HepG2 (cell line): Measurements from ENCODE around the gene FRMD8. TPM values are rescaled to one million over a fixed set of nuclear protein-coding genes. Genes with fewer than 3 reads are reported as not detected.

Experiments
- ATAC-seq: fragments of 200-7000 bp; cut with Tn5 transposase; 3 replicates; pipeline ENCODE4 v1.9.1; 2020; ENCODE audit warnings: mild to moderate bottlenecking, moderate library complexity
- BruUV-seq: library from RNA; stranded (reverse); fragments of 400-500 nt; replicated peaks from 2 replicates; lab custom pipeline; 2021; lab: Mats Ljungman, UMichigan
- CTCF ChIA-PET: fragments of 300-600 bp; formaldehyde crosslinking; extraction: SDS; loops from one replicate; lab custom pipeline; 2021; ENCODE audit warnings: low total read pairs, inconsistent platforms, low intra/inter-chr PET ratio; lab: Yijun Ruan, JAX
- POLR2A ChIA-PET: fragments of 350-600 bp; sonication (Branson Sonifier 250); formaldehyde crosslinking; loops from one replicate; lab custom pipeline; 2020; ENCODE audit warnings: antibody characterized with exemption, inconsistent platforms; lab: Yijun Ruan, JAX
- DNase-seq: peaks from one replicate; pipeline ENCODE4 v3.0.0-alpha.2; 2015; ENCODE audit warnings: low spot score
- FAIRE-seq: peaks from 3 replicates; lab custom pipeline; 2011; peaks lifted over from hg19 to GRCh38; lab: Jason Lieb, UNC
- H2AFZ ChIP-seq: one replicate; pipeline ENCODE4 v1.6.1; 2011; ENCODE audit warnings: low read length, inconsistent platforms
- H3K27ac ChIP-seq: fragments of 300-600 bp; 3 replicates; pipeline ENCODE4 v1.8.0; 2011; ENCODE audit warnings: mixed run types, mild to moderate bottlenecking, mixed read lengths, low read length, inconsistent platforms; ENCODE audit not compliant: insufficient read depth; ENCODE audit errors: extremely low read length
- H3K27me3 ChIP-seq, 2 experiments: fragments of 200-600 bp in 1 of 2; 2 replicates in 1 of 2; 3 replicates in 1 of 2; pipeline versions ENCODE4 v1.6.0 to v1.8.0; 2011; ENCODE audit warnings: low read length in 2 of 2, mild to moderate bottlenecking in 2 of 2, moderate library complexity in 2 of 2, inconsistent platforms in 1 of 2; ENCODE audit not compliant: insufficient read depth in 2 of 2, control insufficient read depth in 1 of 2
- H3K36me3 ChIP-seq, 2 experiments: fragments of 200-600 bp in 1 of 2; replicated peaks in 1 of 2; 2 replicates in 1 of 2; 3 replicates in 1 of 2; pipeline versions ENCODE4 v1.5.1 to v1.8.0; 2011; ENCODE audit warnings: low read length in 2 of 2, inconsistent platforms in 1 of 2; ENCODE audit not compliant: insufficient read depth in 2 of 2, control insufficient read depth in 1 of 2
- H3K4me1 ChIP-seq: 2 replicates; pipeline ENCODE4 v1.5.1; 2012; ENCODE audit warnings: low read length, inconsistent platforms; ENCODE audit not compliant: insufficient read depth
- H3K4me2 ChIP-seq: 2 replicates; pipeline ENCODE4 v1.6.0; 2011; ENCODE audit warnings: low read depth, low read length, inconsistent platforms
- H3K4me3 ChIP-seq, 3 experiments: fragments of 200-600 bp in 1 of 3; sonication (generic), shearing (Covaris generic) in 1 of 3; replicated peaks in 1 of 3; 2 replicates each; pipeline ENCODE4 v1.5.1; 2011 to 2016; ENCODE audit warnings: low read length in 3 of 3, inconsistent platforms in 2 of 3, low read depth in 2 of 3, mild to moderate bottlenecking in 2 of 3, control low read depth in 1 of 3, mixed read lengths in 1 of 3; ENCODE audit not compliant: insufficient read depth in 1 of 3
- H3K79me2 ChIP-seq: one replicate; pipeline ENCODE4 v1.6.1; 2011; ENCODE audit warnings: low read length, inconsistent platforms; ENCODE audit not compliant: insufficient read depth
- H3K9ac ChIP-seq: 2 replicates; pipeline ENCODE4 v1.6.0; 2011; ENCODE audit warnings: mild to moderate bottlenecking, low read depth, low read length, inconsistent platforms; ENCODE audit not compliant: insufficient read depth
- H3K9me3 ChIP-seq: 2 replicates; pipeline ENCODE4 v1.5.1; 2012; ENCODE audit warnings: mild to moderate bottlenecking, low read length
- H4K20me1 ChIP-seq: 2 replicates; pipeline ENCODE4 v1.6.0; 2011; ENCODE audit warnings: inconsistent platforms, mild to moderate bottlenecking, low read length, moderate library complexity; ENCODE audit not compliant: insufficient read depth
- ARID2 ChIP-seq: sonication (generic); formaldehyde crosslinking; IDR thresholded peaks from 2 replicates; pipeline ENCODE4 v1.8.1; 2022; ENCODE audit warnings: mild to moderate bottlenecking, missing genetic modification reagents, borderline replicate concordance
- BRD4 ChIP-seq: sonication (generic); formaldehyde crosslinking; IDR thresholded peaks from 2 replicates; pipeline ENCODE4 v1.4.0; 2020; ENCODE audit warnings: missing genetic modification reagents
- DR1 ChIP-seq: sonication (generic); formaldehyde crosslinking; IDR thresholded peaks from 2 replicates; pipeline ENCODE4 v1.8.0; 2021; ENCODE audit warnings: mild to moderate bottlenecking, missing genetic modification reagents, inconsistent platforms
- HDAC1 ChIP-seq: sonication (generic); formaldehyde crosslinking; IDR thresholded peaks from 2 replicates; pipeline ENCODE4 v1.5.1; 2020; ENCODE audit warnings: mild to moderate bottlenecking, missing genetic modification reagents
- HNRNPK ChIP-seq: fragments of 200-400 bp; formaldehyde crosslinking; IDR thresholded peaks from 2 replicates; pipeline ENCODE4 v1.6.1; 2018; ENCODE audit warnings: low read length, low read depth, moderate library complexity, mild to moderate bottlenecking; ENCODE audit not compliant: poor library complexity, severe bottlenecking
- HNRNPL ChIP-seq: fragments of 200-400 bp; formaldehyde crosslinking; IDR thresholded peaks from 2 replicates; pipeline ENCODE4 v1.6.1; 2017; ENCODE audit warnings: mild to moderate bottlenecking, low read depth, low read length
- KDM1A ChIP-seq: IDR thresholded peaks from 2 replicates; pipeline ENCODE4 v1.6.1; 2016; ENCODE audit warnings: missing compliant biosample characterization
- NFATC3 ChIP-seq: sonication (generic); formaldehyde crosslinking; IDR thresholded peaks from 2 replicates; pipeline ENCODE4 v1.5.1; 2020; ENCODE audit warnings: mild to moderate bottlenecking, missing genetic modification reagents
- PAF1 ChIP-seq: IDR thresholded peaks from 2 replicates; pipeline ENCODE4 v1.6.1; 2016; ENCODE audit warnings: missing genetic modification reagents, missing compliant biosample characterization
- PCBP1 ChIP-seq: fragments of 200-400 bp; formaldehyde crosslinking; IDR thresholded peaks from 2 replicates; pipeline ENCODE4 v1.6.1; 2017; ENCODE audit warnings: mild to moderate bottlenecking, low read depth, low read length, borderline replicate concordance
- POLR2A ChIP-seq, 2 experiments: IDR thresholded peaks; 2 replicates each; pipeline ENCODE4 v1.6.1; 2011; ENCODE audit warnings: low read depth in 2 of 2, low read length in 2 of 2, mild to moderate bottlenecking in 1 of 2, moderate library complexity in 1 of 2; ENCODE audit not compliant: insufficient read depth in 1 of 2
- POLR2AphosphoS2 ChIP-seq: IDR thresholded peaks from 2 replicates; pipeline ENCODE4 v1.6.1; 2011; ENCODE audit warnings: low read depth, low read length, improper control_type of control experiment
- POLR2G ChIP-seq: fragments of 200-400 bp; formaldehyde crosslinking; IDR thresholded peaks from 2 replicates; pipeline ENCODE4 v1.6.1; 2018; ENCODE audit warnings: mild to moderate bottlenecking, low read depth, low read length, moderate library complexity
- PRPF4 ChIP-seq: fragments of 200-400 bp; formaldehyde crosslinking; IDR thresholded peaks from 2 replicates; pipeline ENCODE4 v1.6.1; 2016; ENCODE audit warnings: low read length, low read depth; ENCODE audit not compliant: poor library complexity, severe bottlenecking
- RBM22 ChIP-seq: fragments of 200-400 bp; formaldehyde crosslinking; optimal IDR thresholded peaks from 2 replicates; pipeline ENCODE3; 2017; ENCODE audit warnings: mild to moderate bottlenecking, low read length, moderate library complexity
- TBX2 ChIP-seq: sonication (generic); formaldehyde crosslinking; IDR thresholded peaks from 2 replicates; pipeline ENCODE4 v1.5.0; 2020; ENCODE audit warnings: missing genetic modification reagents, mild to moderate bottlenecking, borderline replicate concordance
- TOE1 ChIP-seq: sonication (generic); formaldehyde crosslinking; IDR thresholded peaks from 2 replicates; pipeline ENCODE4 v1.4.0; 2020; ENCODE audit warnings: mild to moderate bottlenecking, missing genetic modification reagents
- ZBTB3 ChIP-seq: sonication (generic); formaldehyde crosslinking; IDR thresholded peaks from 2 replicates; pipeline ENCODE4 v1.4.0; 2020; ENCODE audit warnings: low read depth, mild to moderate bottlenecking, moderate library complexity, missing genetic modification reagents, borderline replicate concordance
- ZMYM3 ChIP-seq: sonication (generic); formaldehyde crosslinking; IDR thresholded peaks from 2 replicates; pipeline ENCODE4 v1.5.1; 2020; ENCODE audit warnings: mild to moderate bottlenecking, missing genetic modification reagents
- ZNF484 ChIP-seq: sonication (generic); formaldehyde crosslinking; IDR thresholded peaks from 2 replicates; pipeline ENCODE4 v1.5.1; 2020; ENCODE audit warnings: mild to moderate bottlenecking, low read depth, missing genetic modification reagents, borderline replicate concordance
- WGBS: methylation state at CpG from one replicate; pipeline ENCODE4 v1.1.6; 2017; ENCODE audit warnings: low lambda C conversion rate; 5-methylcytosine and 5-hydroxymethylcytosine counted together
- in situ Hi-C: cut with HindIII; loops from 2 replicates; pipeline ENCODE4 v1.10.0; 2017; ENCODE audit warnings: low pct_unique_long_range_greater_than_20kb; ENCODE audit not compliant: extremely low pct_ligation_motif_present
- intact Hi-C: fragments of 100-400 bp; cut with micrococcal nuclease; formaldehyde crosslinking; loops from one replicate; pipeline ENCODE4 v1.10.0; 2022; ENCODE audit not compliant: unreplicated experiment
- polyA plus RNA-seq, 8 experiments: library from polyadenylated mRNA; depleted of rRNA in 3 of 8; stranded (reverse) in 7 of 8; unstranded in 1 of 8; fragments of >200 nt; fragmentation: Illumina TruSeq in 4 of 8; extraction: Trizol in 4 of 8; gene quantifications; 2 replicates each; pipeline versions ENCODE4 v1.2.1 to v1.2.3, GENCODE V29; 2011 to 2016; ENCODE audit warnings: low read depth in 4 of 8, missing spikeins in 1 of 8, mixed read lengths in 1 of 8; ENCODE audit not compliant: insufficient read depth in 1 of 8
- total RNA-seq, 5 experiments: library from RNA; depleted of rRNA; stranded (reverse); fragments of >200 nt; fragmentation: Illumina TruSeq; extraction: Trizol; gene quantifications; 2 replicates each; pipeline ENCODE4 v1.2.3, GENCODE V29; 2016; ENCODE audit warnings: low read depth in 1 of 5
- TF ChIP-seq, protein P1 (sequence below): sonication (generic); formaldehyde crosslinking; IDR thresholded peaks from 2 replicates; pipeline ENCODE4 v1.5.1; 2020; ENCODE audit warnings: missing genetic modification reagents, mild to moderate bottlenecking, borderline replicate concordance
- TF ChIP-seq, protein P2 (sequence below): sonication (generic); formaldehyde crosslinking; IDR thresholded peaks from 2 replicates; pipeline ENCODE4 v1.5.0; 2020; ENCODE audit warnings: missing genetic modification reagents, mild to moderate bottlenecking, borderline replicate concordance

Gene FRMD8
- total and polyA plus RNA-seq, 2 of the 13 experiments (the other 11 are each of a cell fraction or from before 2014, with no cell fraction given) = 5.8 to 20.6 TPM

DNA sequence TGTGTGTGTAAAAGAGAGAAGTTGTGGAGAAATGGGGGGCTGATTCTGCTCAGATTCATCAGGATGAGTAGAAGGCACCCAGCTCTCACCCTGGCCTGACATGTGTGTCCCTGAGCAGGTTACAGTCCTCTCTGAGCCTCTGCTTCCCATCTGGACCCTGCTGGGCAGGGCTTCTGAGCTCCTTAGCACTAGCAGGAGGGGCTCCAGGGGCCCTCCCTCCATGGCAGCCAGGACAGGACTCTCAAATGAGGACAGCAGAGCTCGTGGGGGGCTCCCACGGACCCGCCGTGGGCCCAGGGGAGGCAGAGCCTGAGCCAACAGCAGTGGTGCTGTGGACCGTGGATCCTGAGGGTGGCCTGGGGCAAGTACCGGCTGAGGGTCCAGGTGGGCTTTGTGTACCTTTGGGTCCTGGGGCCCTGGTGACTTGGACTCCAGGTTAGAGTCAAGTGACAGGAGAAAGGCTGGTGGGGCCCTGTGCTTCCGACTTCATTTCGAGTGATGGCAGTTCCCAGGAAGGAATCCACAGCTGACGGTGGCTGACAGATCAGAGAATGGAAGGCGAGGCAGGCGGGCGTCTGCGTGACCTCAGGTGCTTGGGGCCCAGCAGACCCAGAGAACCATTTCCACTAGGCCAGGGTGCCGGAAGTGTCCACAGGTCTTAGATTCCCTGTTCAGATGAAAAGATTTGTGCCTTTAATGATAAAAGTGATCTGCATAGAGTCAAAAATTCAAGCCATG is 58.0 kb downstream of the FRMD8 start (continued):
- TF ChIP-seq ZBTB3 (CRISPR knock-in tag) (no peak), HNRNPL (peak; percentile 30; the same call in 1 of the 2 replicates)
- TF ChIP-seq, all 625 proteins: peak for 11

DNA sequence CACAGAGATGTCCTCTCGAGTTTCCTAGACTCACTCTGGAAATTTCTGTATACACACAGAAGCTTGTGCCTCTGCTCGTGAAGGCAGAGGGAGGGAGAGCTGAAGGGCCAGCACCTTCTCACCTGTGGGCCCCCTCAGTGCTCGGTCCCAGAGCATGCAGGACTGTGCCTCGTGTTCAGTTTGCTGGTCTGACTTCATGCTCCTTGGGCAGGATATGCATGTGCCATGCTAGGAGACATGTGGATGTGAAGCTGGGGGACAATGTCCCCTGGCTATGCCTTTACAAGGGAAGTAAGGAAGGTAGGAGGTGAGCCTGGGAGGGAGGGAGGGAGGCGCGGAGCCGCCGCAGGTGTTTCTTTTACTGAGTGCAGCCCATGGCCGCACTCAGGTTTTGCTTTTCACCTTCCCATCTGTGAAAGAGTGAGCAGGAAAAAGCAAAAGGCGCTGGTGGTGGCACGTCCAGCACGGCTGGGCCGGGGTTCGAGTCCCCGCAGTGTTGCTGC is 58.7 kb downstream of the FRMD8 start:
- Histone ChIP-seq H3K27ac (peak overlapping the region; percentile 26), H4K20me1 (peaks cover 64% of the 10 kb centered on the region), H3K27me3 (no peaks in the 10 kb centered on the region), H3K4me3 (no peak overlapping the region), H2AFZ (no peak overlapping the region), H3K36me3 (peaks cover 0 to 10% of the 10 kb centered on the region in 2 experiments; a peak in 2 of 5 replicates), H3K79me2 (no peaks in the 10 kb centered on the region), H3K9ac (no peak overlapping the region), H3K4me2 (no peak overlapping the region), H3K4me1 (peaks cover 64% of the 10 kb centered on the region), H3K9me3 (no peaks in the 10 kb centered on the region)
- 94% methylated on average over 15 of the region's 15 CpGs for WGBS
- in situ Hi-C loops = no loop called here
- intact Hi-C loops = no loop called here
- no TSS peak for BruUV-seq
- no peak for DNase-seq
- CTCF ChIA-PET = no interaction called here
- peak; percentile 0 for ATAC-seq
- POLR2A ChIA-PET = interaction anchor here (0.6 to 7.0 kb wide), 7 partner anchors 10 to 59 kb away, joined by 3 to 89 read pairs (median 4); partner anchors contain the start of genes MALAT1 and NEAT1
- FAIRE-seq = no peak
- TF ChIP-seq ZMYM3 (CRISPR knock-in tag) (no peak), POLR2AphosphoS2 (peak; percentile 93), KDM1A (CRISPR knock-in tag) (no peak), PAF1 (CRISPR knock-in tag) (peak; percentile 79), DR1 (CRISPR knock-in tag) (no peak), TBX2 (CRISPR knock-in tag) (no peak), RBM22 (peak; percentile 64), HNRNPK (peak; percentile 10), NFATC3 (CRISPR knock-in tag) (no peak), ZNF484 (CRISPR knock-in tag) (no peak), HDAC1 (CRISPR knock-in tag) (no peak), TOE1 (CRISPR knock-in tag) (no peak), POLR2A (IDR thresholded peaks at IDR 0.05; ENCODE audit: insufficient read depth in 1 of 2, low read depth in 2 of 2, low read length in 2 of 2) (peak; percentile 36 to 62), PRPF4 (peak; percentile 8), ARID2 (CRISPR knock-in tag) (no peak), BRD4 (CRISPR knock-in tag) (no peak), PCBP1 (no peak), POLR2G (peak; percentile 78; the same call in 1 of the 2 replicates)
- TF ChIP-seq, protein P1, sequence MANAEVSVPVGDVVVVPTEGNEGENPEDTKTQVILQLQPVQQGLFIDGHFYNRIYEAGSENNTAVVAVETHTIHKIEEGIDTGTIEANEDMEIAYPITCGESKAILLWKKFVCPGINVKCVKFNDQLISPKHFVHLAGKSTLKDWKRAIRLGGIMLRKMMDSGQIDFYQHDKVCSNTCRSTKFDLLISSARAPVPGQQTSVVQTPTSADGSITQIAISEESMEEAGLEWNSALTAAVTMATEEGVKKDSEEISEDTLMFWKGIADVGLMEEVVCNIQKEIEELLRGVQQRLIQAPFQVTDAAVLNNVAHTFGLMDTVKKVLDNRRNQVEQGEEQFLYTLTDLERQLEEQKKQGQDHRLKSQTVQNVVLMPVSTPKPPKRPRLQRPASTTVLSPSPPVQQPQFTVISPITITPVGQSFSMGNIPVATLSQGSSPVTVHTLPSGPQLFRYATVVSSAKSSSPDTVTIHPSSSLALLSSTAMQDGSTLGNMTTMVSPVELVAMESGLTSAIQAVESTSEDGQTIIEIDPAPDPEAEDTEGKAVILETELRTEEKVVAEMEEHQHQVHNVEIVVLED (CRISPR knock-in tag) = no peak
- TF ChIP-seq, protein P2, sequence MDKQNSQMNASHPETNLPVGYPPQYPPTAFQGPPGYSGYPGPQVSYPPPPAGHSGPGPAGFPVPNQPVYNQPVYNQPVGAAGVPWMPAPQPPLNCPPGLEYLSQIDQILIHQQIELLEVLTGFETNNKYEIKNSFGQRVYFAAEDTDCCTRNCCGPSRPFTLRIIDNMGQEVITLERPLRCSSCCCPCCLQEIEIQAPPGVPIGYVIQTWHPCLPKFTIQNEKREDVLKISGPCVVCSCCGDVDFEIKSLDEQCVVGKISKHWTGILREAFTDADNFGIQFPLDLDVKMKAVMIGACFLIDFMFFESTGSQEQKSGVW (CRISPR knock-in tag) = no peak
